K562 (cell line): Measurements from ENCODE around the gene SLC25A26. TPM values are rescaled to one million over a fixed set of nuclear protein-coding genes. Genes with fewer than 3 reads are reported as not detected.

Source experiments
- ATAC-seq: fragments of 200-7000 bp; cut with Tn5 transposase; 3 replicates; pipeline ENCODE4 v1.9.1; 2020; ENCODE audit warnings: moderate library complexity
- BruUV-seq: library from RNA; stranded (reverse); fragments of 400-500 nt; replicated peaks from 2 replicates; lab custom pipeline; 2021; lab: Mats Ljungman, UMichigan
- CTCF ChIA-PET: fragments of 300-600 bp; formaldehyde crosslinking; extraction: SDS; loops from one replicate; lab custom pipeline; 2021; ENCODE audit warnings: low intra/inter-chr PET ratio; lab: Yijun Ruan, JAX
- POLR2A ChIA-PET: fragments of 300-600, 350-650 bp; sonication (Branson Sonifier 250); formaldehyde crosslinking; extraction: SDS; loops from one replicate; lab custom pipeline; 2021; ENCODE audit warnings: antibody characterized with exemption, inconsistent platforms; lab: Yijun Ruan, JAX
- DNase-seq, 4 experiments: peaks; one replicate each; pipeline versions ENCODE4 v3.0.0 to v3.0.0-alpha.2; 2011 to 2018; ENCODE audit warnings: low spot score in 3 of 4, mixed read lengths in 3 of 4; ENCODE audit errors: extremely low read depth in 1 of 4
- FAIRE-seq: peaks from 2 replicates; lab custom pipeline; 2011; peaks lifted over from hg19 to GRCh38; lab: Jason Lieb, UNC
- H2AFZ ChIP-seq: 2 replicates; pipeline ENCODE4 v1.6.0; 2011; ENCODE audit warnings: low read depth, low read length, control low read depth, inconsistent platforms
- H3K27ac ChIP-seq: fragments of 200-600 bp; 3 replicates; pipeline ENCODE4 v1.8.0; 2011; ENCODE audit warnings: low read depth, mild to moderate bottlenecking, control low read depth, inconsistent platforms, low read length, moderate library complexity, mixed read lengths; ENCODE audit errors: extremely low read depth
- H3K27me3 ChIP-seq, 2 experiments: fragments of 300-600 bp in 1 of 2; 2 replicates in 1 of 2; 3 replicates in 1 of 2; pipeline versions ENCODE4 v1.6.0 to v1.8.0; 2011; ENCODE audit warnings: inconsistent platforms in 2 of 2, low read length in 2 of 2, mild to moderate bottlenecking in 1 of 2, mixed read lengths in 1 of 2, moderate library complexity in 1 of 2; ENCODE audit not compliant: control insufficient read depth in 2 of 2, insufficient read depth in 2 of 2
- H3K36me3 ChIP-seq: fragments of 300-600 bp; 3 replicates; pipeline ENCODE4 v1.8.0; 2011; ENCODE audit warnings: mild to moderate bottlenecking, low read length, inconsistent platforms; ENCODE audit not compliant: control insufficient read depth, insufficient read depth
- H3K4me1 ChIP-seq, 2 experiments: fragments of 200-600 bp in 1 of 2; replicated peaks in 1 of 2; 2 replicates in 1 of 2; 3 replicates in 1 of 2; pipeline versions ENCODE4 v1.5.1 to v1.8.0; 2011; ENCODE audit warnings: inconsistent platforms in 2 of 2, low read length in 2 of 2, mild to moderate bottlenecking in 1 of 2, mixed read lengths in 1 of 2, moderate library complexity in 1 of 2; ENCODE audit not compliant: control insufficient read depth in 2 of 2, insufficient read depth in 2 of 2
- H3K4me2 ChIP-seq: 2 replicates; pipeline ENCODE4 v1.6.1; 2011; ENCODE audit warnings: low read length, control low read depth, inconsistent platforms, mixed read lengths; ENCODE audit not compliant: insufficient read depth
- H3K4me3 ChIP-seq: fragments of 200-600 bp; sonication (generic), shearing (Covaris generic); 2 replicates; pipeline ENCODE4 v1.5.1; 2016; ENCODE audit warnings: control low read depth, inconsistent platforms
- H3K79me2 ChIP-seq: fragments of 200-600 bp; 3 replicates; pipeline ENCODE4 v1.8.0; 2011; ENCODE audit warnings: low read length, inconsistent platforms; ENCODE audit not compliant: control insufficient read depth, insufficient read depth
- H3K9ac ChIP-seq, 2 experiments: 2 replicates each; pipeline versions ENCODE4 v1.6.0 to v1.6.1; 2011; ENCODE audit warnings: low read depth in 2 of 2, low read length in 2 of 2, control low read depth in 1 of 2, inconsistent platforms in 1 of 2, mild to moderate bottlenecking in 1 of 2, mixed read lengths in 1 of 2; ENCODE audit not compliant: insufficient read depth in 1 of 2
- H3K9me1 ChIP-seq: one replicate; pipeline ENCODE4 v1.6.0; 2011; ENCODE audit warnings: inconsistent platforms, mild to moderate bottlenecking, low read length, moderate library complexity; ENCODE audit not compliant: control insufficient read depth, insufficient read depth
- H3K9me3 ChIP-seq: replicated peaks from 2 replicates; pipeline ENCODE4 v1.5.1; 2011; ENCODE audit warnings: low read depth, low read length, inconsistent platforms; ENCODE audit not compliant: control insufficient read depth, insufficient read depth
- H4K20me1 ChIP-seq: replicated peaks from 2 replicates; pipeline ENCODE4 v1.6.1; 2011; ENCODE audit warnings: low read length, inconsistent platforms, mixed read lengths; ENCODE audit not compliant: control insufficient read depth, insufficient read depth
- BCL6 ChIP-seq: fragments of 250-450 bp; sonication (Bioruptor Pico); IDR thresholded peaks from 2 replicates; pipeline ENCODE4 v1.4.0; 2020
- EWSR1 ChIP-seq: fragments of 450-650 bp; IDR thresholded peaks from 2 replicates; pipeline ENCODE4 v1.6.1; 2018; ENCODE audit warnings: borderline replicate concordance, mild to moderate bottlenecking, low read depth, moderate library complexity; ENCODE audit not compliant: partially characterized antibody
- EZH2 ChIP-seq: IDR thresholded peaks from 2 replicates; pipeline ENCODE4 v1.6.1; 2012; ENCODE audit warnings: low read depth, mild to moderate bottlenecking, inconsistent platforms, low read length, borderline replicate concordance
- FOXK2 ChIP-seq, 2 experiments: fragments of 450-650 bp; IDR thresholded peaks in 1 of 2; conservative IDR thresholded peaks in 1 of 2; 2 replicates each; pipeline ENCODE4 v1.6.1; 2016; ENCODE audit warnings: low read depth in 2 of 2, mild to moderate bottlenecking in 1 of 2
- JUN ChIP-seq, 2 experiments: sonication (generic) in 1 of 2; formaldehyde crosslinking in 1 of 2; IDR thresholded peaks; 2 replicates each; pipeline versions ENCODE4 v1.6.1 to v1.8.0; 2012 to 2022; ENCODE audit warnings: borderline replicate concordance in 2 of 2, mild to moderate bottlenecking in 2 of 2, improper control_type of control experiment in 1 of 2, low read depth in 1 of 2, low read length in 1 of 2, missing genetic modification reagents in 1 of 2
- KDM2B ChIP-seq: fragments of 250-450 bp; sonication (Bioruptor Pico); IDR thresholded peaks from 2 replicates; pipeline ENCODE4 v1.8.0; 2021; ENCODE audit warnings: mild to moderate bottlenecking, moderate library complexity
- KHSRP ChIP-seq: fragments of 450-650 bp; IDR thresholded peaks from 2 replicates; pipeline ENCODE4 v1.6.1; 2017
- MTF1 ChIP-seq: fragments of 250-450 bp; sonication (Bioruptor Pico); IDR thresholded peaks from 2 replicates; pipeline ENCODE4 v1.9.0; 2021; ENCODE audit warnings: moderate library complexity, mild to moderate bottlenecking, inconsistent platforms, borderline replicate concordance
- PCBP2 ChIP-seq: fragments of 200-400 bp; formaldehyde crosslinking; IDR thresholded peaks from 2 replicates; pipeline ENCODE4 v1.6.1; 2018; ENCODE audit warnings: low read length, low read depth, mild to moderate bottlenecking, moderate library complexity; ENCODE audit not compliant: poor library complexity, severe bottlenecking
- SMARCA5 ChIP-seq: fragments of 450-650 bp; IDR thresholded peaks from 2 replicates; pipeline ENCODE4 v1.6.1; 2016
- TEAD4 ChIP-seq, 2 experiments: sonication (generic) in 1 of 2; formaldehyde crosslinking in 1 of 2; IDR thresholded peaks; 2 replicates each; pipeline versions ENCODE4 v1.6.1 to v1.8.0; 2012 to 2022; ENCODE audit warnings: borderline replicate concordance in 1 of 2, inconsistent platforms in 1 of 2, low read length in 1 of 2, mild to moderate bottlenecking in 1 of 2, missing genetic modification reagents in 1 of 2
- ZNF232 ChIP-seq: sonication (generic); formaldehyde crosslinking; IDR thresholded peaks from 2 replicates; pipeline ENCODE4 v1.8.0; 2022; ENCODE audit warnings: mild to moderate bottlenecking, missing genetic modification reagents
- WGBS: fragments of 100-300 bp; shearing (Covaris generic); methylation state at CpG from one replicate; pipeline ENCODE4 v1.1.6; 2016; ENCODE audit warnings: low coverage, mixed read lengths; ENCODE audit not compliant: insufficient coverage; ENCODE audit errors: missing lambda C conversion rate; 5-methylcytosine and 5-hydroxymethylcytosine counted together
- in situ Hi-C: fragments of 300-500 bp; cut with MboI; formaldehyde crosslinking; loops from 4 replicates; pipeline ENCODE4 v1.15.0; 2018; ENCODE audit warnings: inconsistent platforms, mixed read lengths
- intact Hi-C: fragments of 100-400 bp; cut with micrococcal nuclease; formaldehyde crosslinking; loops from 2 replicates; pipeline ENCODE4 v1.14.2; 2022
- polyA plus RNA-seq, 8 experiments: library from polyadenylated mRNA; depleted of rRNA in 4 of 8; stranded (reverse) in 5 of 8; unstranded in 3 of 8; fragments of >200 nt; fragmentation: Nextera tagmentation in 2 of 8; fragmentation: Illumina TruSeq in 1 of 8; extraction: Ambion mirVana in 2 of 8; extraction: Trizol in 1 of 8; gene quantifications; 2 replicates each; pipeline versions ENCODE4 v1.2.1 to v1.2.3, GENCODE V29; 2011 to 2014; ENCODE audit warnings: inconsistent platforms in 1 of 8, missing spikeins in 1 of 8
- total RNA-seq, 7 experiments: library from RNA; depleted of rRNA in 6 of 7; stranded (reverse); fragments of >200 nt in 6 of 7; fragmentation: Illumina TruSeq in 2 of 7; extraction: Trizol in 2 of 7; gene quantifications; 2 replicates each; pipeline versions ENCODE4 v1.2.1 to v1.2.3, GENCODE V29; 2011 to 2021; ENCODE audit warnings: low replicate concordance in 1 of 7
- TF ChIP-seq, protein P1 (sequence below): fragments of 450-650 bp; formaldehyde crosslinking; IDR thresholded peaks from 2 replicates; pipeline ENCODE4 v1.4.0; 2022; ENCODE audit warnings: mild to moderate bottlenecking, moderate library complexity
- TF ChIP-seq, protein P2 (sequence below): sonication (generic); formaldehyde crosslinking; IDR thresholded peaks from 2 replicates; pipeline ENCODE4 v1.8.0; 2022; ENCODE audit warnings: missing genetic modification reagents, mild to moderate bottlenecking, borderline replicate concordance
- TF ChIP-seq, protein P3 (sequence below), 3 experiments: IDR thresholded peaks in 2 of 3; conservative IDR thresholded peaks in 1 of 3; 2 replicates each; pipeline ENCODE4 v1.5.1; 2011 to 2012; ENCODE audit warnings: low read length in 3 of 3, mild to moderate bottlenecking in 3 of 3, control low read depth in 2 of 3, improper control_type of control experiment in 1 of 3, inconsistent platforms in 1 of 3, low read depth in 1 of 3, mixed read lengths in 1 of 3, moderate library complexity in 1 of 3; ENCODE audit not compliant: insufficient read depth in 2 of 3
- TF ChIP-seq, protein P4 (sequence below): fragments of 450-650 bp; IDR thresholded peaks from 2 replicates; pipeline ENCODE4 v1.6.1; 2016; ENCODE audit warnings: low read depth, mild to moderate bottlenecking, moderate library complexity

SLC25A26 gene
- total and polyA plus RNA-seq, 9 of the 15 experiments (the other 6 are each of a cell fraction or from before 2014, with no cell fraction given): 7.2 to 29.1 (median 12.6) TPM

DNA sequence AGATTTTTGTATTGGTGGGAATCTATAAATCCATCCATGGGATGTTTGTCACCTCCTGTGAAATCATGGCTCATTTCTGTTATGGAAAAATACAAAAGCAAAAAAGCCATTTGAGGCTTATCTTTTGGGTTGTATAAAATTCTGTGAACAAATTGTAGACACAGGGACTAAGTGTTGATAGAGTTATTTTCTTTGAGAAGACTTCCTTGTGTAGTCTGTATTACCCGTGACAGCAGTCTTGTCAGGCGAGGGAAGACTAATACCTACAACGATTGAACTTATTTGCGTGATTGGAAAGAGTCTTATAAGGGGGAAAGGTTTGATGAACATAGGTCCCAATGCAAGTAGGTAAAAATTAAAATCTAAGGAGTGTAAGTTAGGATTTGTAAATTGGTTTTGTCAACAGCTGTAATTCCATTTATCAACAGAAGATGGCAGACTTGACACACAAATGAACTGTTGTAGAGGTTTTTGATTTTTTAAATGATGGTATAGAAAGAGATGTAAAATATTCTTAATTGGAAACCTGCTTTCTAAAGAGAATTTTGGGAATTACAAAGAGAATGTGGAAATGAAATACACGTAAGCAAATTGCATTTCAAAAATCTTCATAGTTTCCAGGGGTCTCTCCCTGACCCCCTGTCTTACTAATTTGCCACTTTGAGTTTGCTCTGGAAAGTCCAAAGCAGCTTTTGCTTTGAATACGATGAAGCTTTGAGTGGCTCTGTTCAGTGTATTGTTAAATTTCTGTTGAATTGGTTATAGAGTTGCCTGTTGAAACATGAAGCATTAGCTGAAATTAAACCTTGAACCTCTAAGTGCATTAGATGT lies 33.2 kb downstream of the SLC25A26 start:
- H3K27ac ChIP-seq: no peak overlapping the region
- H4K20me1 ChIP-seq: no peaks in the 10 kb centered on the region
- H3K4me2 ChIP-seq: no peak overlapping the region
- POLR2A ChIA-PET: no interaction called here
- WGBS: 13% methylated on average over 6 of the region's 6 CpGs
- DNase-seq (peak; percentile 6 to 23 (median 10)), ATAC-seq (no peak), FAIRE-seq (peak; percentile 78)
- no peaks in the 10 kb centered on the region for H3K9me3 ChIP-seq
- H3K27me3 ChIP-seq: no peaks in the 10 kb centered on the region
- CTCF ChIA-PET: interaction anchor here (0.6 to 1.3 kb wide), 5 partner anchors 119 to 731 kb away, joined by 3 to 6 read pairs (median 3); no protein-coding TSS in a partner anchor
- H2AFZ ChIP-seq: no peak overlapping the region
- BruUV-seq: no TSS peak
- no peak overlapping the region for H3K4me3 ChIP-seq
- no peaks in the 10 kb centered on the region for H3K36me3 ChIP-seq
- intact Hi-C loops: loop anchor here (5.0 kb wide), 1 partner anchor 568 kb away; no protein-coding TSS in a partner anchor
- H3K79me2 ChIP-seq: no peaks in the 10 kb centered on the region
- in situ Hi-C loops: no loop called here
- no peaks in the 10 kb centered on the region for H3K9me1 ChIP-seq
- H3K4me1 ChIP-seq: no peaks in the 10 kb centered on the region
- no peak overlapping the region for H3K9ac ChIP-seq
- no peak for TF ChIP-seq EWSR1
- TF ChIP-seq, protein P1, sequence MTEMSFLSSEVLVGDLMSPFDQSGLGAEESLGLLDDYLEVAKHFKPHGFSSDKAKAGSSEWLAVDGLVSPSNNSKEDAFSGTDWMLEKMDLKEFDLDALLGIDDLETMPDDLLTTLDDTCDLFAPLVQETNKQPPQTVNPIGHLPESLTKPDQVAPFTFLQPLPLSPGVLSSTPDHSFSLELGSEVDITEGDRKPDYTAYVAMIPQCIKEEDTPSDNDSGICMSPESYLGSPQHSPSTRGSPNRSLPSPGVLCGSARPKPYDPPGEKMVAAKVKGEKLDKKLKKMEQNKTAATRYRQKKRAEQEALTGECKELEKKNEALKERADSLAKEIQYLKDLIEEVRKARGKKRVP (CRISPR knock-in tag): no peak
- no peak for TF ChIP-seq BCL6 (CRISPR knock-in tag)
- TF ChIP-seq JUN (IDR thresholded peaks at IDR 0.05; ENCODE audit: borderline replicate concordance, low read depth, low read length): no peak
- TF ChIP-seq JUN (CRISPR knock-in tag; IDR thresholded peaks at IDR 0.05; ENCODE audit: borderline replicate concordance): no peak
- no peak for TF ChIP-seq EZH2
- TF ChIP-seq KDM2B: no peak
- no peak for TF ChIP-seq ZNF232 (CRISPR knock-in tag)
- peak; percentile 46 to 58; a peak in 3 of 4 replicates for TF ChIP-seq FOXK2 (conservative IDR thresholded peaks at IDR 0.05 in 1 of 2, IDR thresholded peaks at IDR 0.05 in 1 of 2; ENCODE audit: low read depth in 2 of 2)
- no peak for TF ChIP-seq KHSRP
- no peak for TF ChIP-seq TEAD4 (IDR thresholded peaks at IDR 0.05; ENCODE audit: low read length)
- no peak for TF ChIP-seq TEAD4 (CRISPR knock-in tag; IDR thresholded peaks at IDR 0.05; ENCODE audit: borderline replicate concordance)
- no peak for TF ChIP-seq PCBP2
- TF ChIP-seq, protein P2, sequence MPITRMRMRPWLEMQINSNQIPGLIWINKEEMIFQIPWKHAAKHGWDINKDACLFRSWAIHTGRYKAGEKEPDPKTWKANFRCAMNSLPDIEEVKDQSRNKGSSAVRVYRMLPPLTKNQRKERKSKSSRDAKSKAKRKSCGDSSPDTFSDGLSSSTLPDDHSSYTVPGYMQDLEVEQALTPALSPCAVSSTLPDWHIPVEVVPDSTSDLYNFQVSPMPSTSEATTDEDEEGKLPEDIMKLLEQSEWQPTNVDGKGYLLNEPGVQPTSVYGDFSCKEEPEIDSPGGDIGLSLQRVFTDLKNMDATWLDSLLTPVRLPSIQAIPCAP (CRISPR knock-in tag): no peak
- no peak for TF ChIP-seq SMARCA5
- TF ChIP-seq, protein P3, sequence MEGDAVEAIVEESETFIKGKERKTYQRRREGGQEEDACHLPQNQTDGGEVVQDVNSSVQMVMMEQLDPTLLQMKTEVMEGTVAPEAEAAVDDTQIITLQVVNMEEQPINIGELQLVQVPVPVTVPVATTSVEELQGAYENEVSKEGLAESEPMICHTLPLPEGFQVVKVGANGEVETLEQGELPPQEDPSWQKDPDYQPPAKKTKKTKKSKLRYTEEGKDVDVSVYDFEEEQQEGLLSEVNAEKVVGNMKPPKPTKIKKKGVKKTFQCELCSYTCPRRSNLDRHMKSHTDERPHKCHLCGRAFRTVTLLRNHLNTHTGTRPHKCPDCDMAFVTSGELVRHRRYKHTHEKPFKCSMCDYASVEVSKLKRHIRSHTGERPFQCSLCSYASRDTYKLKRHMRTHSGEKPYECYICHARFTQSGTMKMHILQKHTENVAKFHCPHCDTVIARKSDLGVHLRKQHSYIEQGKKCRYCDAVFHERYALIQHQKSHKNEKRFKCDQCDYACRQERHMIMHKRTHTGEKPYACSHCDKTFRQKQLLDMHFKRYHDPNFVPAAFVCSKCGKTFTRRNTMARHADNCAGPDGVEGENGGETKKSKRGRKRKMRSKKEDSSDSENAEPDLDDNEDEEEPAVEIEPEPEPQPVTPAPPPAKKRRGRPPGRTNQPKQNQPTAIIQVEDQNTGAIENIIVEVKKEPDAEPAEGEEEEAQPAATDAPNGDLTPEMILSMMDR (IDR thresholded peaks at IDR 0.05 in 2 of 3, conservative IDR thresholded peaks at IDR 0.05 in 1 of 3; ENCODE audit: insufficient read depth in 2 of 3, low read depth in 1 of 3, low read length in 3 of 3): peak in 2 of 3 experiments; percentile 46 to 59; a peak in 3 of 6 replicates
- no peak for TF ChIP-seq MTF1 (CRISPR knock-in tag)
- TF ChIP-seq, protein P4, sequence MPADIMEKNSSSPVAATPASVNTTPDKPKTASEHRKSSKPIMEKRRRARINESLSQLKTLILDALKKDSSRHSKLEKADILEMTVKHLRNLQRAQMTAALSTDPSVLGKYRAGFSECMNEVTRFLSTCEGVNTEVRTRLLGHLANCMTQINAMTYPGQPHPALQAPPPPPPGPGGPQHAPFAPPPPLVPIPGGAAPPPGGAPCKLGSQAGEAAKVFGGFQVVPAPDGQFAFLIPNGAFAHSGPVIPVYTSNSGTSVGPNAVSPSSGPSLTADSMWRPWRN: no peak
